ENCODE data around the gene WDR55.

DNA sequence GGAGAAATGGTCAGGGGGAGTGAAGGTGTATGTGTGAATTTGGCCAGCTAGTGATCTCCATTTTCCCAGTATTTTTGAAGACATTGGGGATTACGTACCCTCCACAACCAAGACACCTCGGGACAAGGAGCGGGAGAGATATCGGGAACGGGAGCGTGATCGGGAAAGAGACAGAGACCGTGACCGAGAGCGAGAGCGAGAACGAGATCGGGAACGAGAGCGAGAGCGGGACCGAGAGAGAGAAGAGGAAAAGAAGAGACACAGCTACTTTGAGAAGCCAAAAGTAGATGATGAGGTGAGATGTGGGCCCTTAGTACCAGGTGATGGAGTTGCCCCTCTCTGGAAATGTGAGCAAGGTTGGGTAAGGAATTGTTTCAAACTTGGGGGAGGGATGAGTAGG lies 5.8 kb upstream of the WDR55 start:
- TF ChIP-seq CTCF (IDR thresholded peaks at IDR 0.05; ENCODE audit: low read depth, low read length) (no peak), EZH2phosphoT487 (IDR thresholded peaks at IDR 0.05; ENCODE audit: low read depth) (no peak)
